Activated T-helper 17 cell treated with anti-CD3 and anti-CD28 coated beads, Interleukin-2, amount 50 U/mL, for 72 hours (primary cell): ENCODE data around the gene MRGPRG. TPM values are rescaled to one million over a fixed set of nuclear protein-coding genes. Genes with fewer than 3 reads are reported as not detected.

Experiments
- ATAC-seq: fragments of 150-1000 bp; cut with Tn5 transposase; replicated peaks from 2 replicates; pipeline ENCODE4 v1.10.0; 2021; ENCODE audit warnings: mild to moderate bottlenecking, moderate library complexity
- H3K27ac Mint-ChIP-seq: one replicate; pipeline ENCODE4 v1.8.0; 2022; ENCODE audit warnings: mixed read lengths
- H3K27me3 Mint-ChIP-seq: one replicate; pipeline ENCODE4 v1.8.0; 2022; ENCODE audit warnings: mixed read lengths
- H3K36me3 Mint-ChIP-seq: one replicate; pipeline ENCODE4 v1.8.0; 2022; ENCODE audit warnings: low read depth, mild to moderate bottlenecking, mixed read lengths
- H3K4me1 Mint-ChIP-seq: one replicate; pipeline ENCODE4 v1.8.0; 2022; ENCODE audit warnings: mixed read lengths
- H3K4me3 Mint-ChIP-seq: one replicate; pipeline ENCODE4 v1.8.0; 2022; ENCODE audit warnings: mild to moderate bottlenecking, mixed read lengths
- H3K9me3 Mint-ChIP-seq: one replicate; pipeline ENCODE4 v1.8.0; 2022; ENCODE audit warnings: mixed read lengths
- total RNA-seq, 2 donors: library from RNA; stranded (reverse); gene quantifications; one replicate each; pipeline ENCODE4 v1.2.3, GENCODE V29; 2022

Gene MRGPRG
- total RNA-seq, 2 donors from 2014 or later = not detected

DNA sequence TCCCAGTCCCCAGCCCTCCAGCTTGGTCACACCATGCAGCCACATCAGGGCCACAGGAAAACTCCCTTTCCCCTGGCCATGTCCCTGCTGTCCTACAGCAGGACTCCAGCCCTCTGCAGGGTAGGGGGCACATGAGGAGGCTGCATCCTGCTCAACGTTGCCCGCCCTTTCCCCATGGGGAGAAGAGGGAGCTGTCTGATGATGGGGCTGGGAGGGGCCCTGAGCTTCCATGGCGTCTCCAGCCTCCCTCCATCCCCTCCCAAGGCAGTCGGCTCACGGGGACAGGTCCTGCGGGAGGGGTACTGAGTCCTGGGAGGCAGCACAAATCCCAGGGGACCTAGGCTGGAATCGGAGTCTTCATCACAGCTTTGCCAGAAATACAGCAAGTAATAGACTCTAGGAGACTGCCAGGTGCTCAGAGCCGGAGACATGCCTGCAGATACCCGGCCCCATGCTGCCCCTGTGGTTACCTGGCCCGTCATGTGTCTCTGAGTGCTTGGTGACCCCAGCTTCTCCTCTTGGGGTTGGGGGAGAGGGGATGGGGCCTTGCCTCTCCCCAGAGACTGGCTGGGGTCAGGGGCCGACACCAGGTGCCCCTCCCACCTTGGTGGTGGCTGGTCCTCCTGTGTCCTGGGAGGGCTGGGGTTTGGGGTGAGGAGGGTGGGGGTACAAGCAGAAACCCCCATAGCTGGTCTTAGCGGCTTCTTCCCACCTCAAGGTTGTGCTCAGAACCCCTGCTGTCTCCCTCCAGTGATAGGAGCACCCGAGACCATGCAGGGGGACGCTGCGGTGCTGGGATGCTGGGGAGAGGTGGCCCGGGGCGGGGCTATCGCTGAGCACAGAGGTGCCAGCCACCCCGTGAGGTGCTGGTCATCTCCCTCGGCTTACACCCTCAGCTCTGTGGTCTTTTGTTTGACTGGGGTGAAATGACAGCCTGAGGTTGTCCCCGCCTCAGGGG lies 11.3 kb upstream of the MRGPRG start:
- no peaks in the 10 kb centered on the region for H3K36me3 Mint-ChIP-seq
- no peaks in the 10 kb centered on the region for H3K9me3 Mint-ChIP-seq
- H3K4me3 Mint-ChIP-seq = no peak overlapping the region
- H3K27me3 Mint-ChIP-seq = peaks cover 3% of the 10 kb centered on the region
- no peak overlapping the region for H3K27ac Mint-ChIP-seq
- H3K4me1 Mint-ChIP-seq = no peaks in the 10 kb centered on the region
- ATAC-seq = no peak

DNA sequence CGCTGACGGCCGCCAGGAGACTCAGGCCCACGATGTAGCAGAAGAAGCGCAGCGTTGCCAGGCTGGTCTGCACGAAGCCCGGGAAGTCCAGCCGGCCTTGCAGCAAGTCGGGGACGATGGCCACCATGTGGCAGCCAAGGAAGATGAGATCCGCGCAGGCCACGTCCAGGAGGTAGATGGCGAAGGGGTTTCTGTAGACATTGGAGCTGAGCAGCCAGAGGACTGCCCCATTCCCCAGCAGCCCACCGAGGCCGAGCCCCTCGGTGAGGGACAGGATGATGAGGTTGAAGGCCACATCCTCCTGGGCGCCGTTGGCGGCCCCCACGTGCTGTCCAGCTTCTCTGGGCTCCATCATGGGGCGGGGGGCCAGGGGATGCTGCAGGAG lies 9.8 kb upstream of the MRGPRG start:
- H3K4me1 Mint-ChIP-seq = no peaks in the 10 kb centered on the region
- peaks cover 13% of the 10 kb centered on the region for H3K27me3 Mint-ChIP-seq
- H3K36me3 Mint-ChIP-seq = no peaks in the 10 kb centered on the region
- ATAC-seq = no peak
- no peak overlapping the region for H3K27ac Mint-ChIP-seq
- H3K9me3 Mint-ChIP-seq = no peaks in the 10 kb centered on the region
- H3K4me3 Mint-ChIP-seq = no peak overlapping the region

DNA sequence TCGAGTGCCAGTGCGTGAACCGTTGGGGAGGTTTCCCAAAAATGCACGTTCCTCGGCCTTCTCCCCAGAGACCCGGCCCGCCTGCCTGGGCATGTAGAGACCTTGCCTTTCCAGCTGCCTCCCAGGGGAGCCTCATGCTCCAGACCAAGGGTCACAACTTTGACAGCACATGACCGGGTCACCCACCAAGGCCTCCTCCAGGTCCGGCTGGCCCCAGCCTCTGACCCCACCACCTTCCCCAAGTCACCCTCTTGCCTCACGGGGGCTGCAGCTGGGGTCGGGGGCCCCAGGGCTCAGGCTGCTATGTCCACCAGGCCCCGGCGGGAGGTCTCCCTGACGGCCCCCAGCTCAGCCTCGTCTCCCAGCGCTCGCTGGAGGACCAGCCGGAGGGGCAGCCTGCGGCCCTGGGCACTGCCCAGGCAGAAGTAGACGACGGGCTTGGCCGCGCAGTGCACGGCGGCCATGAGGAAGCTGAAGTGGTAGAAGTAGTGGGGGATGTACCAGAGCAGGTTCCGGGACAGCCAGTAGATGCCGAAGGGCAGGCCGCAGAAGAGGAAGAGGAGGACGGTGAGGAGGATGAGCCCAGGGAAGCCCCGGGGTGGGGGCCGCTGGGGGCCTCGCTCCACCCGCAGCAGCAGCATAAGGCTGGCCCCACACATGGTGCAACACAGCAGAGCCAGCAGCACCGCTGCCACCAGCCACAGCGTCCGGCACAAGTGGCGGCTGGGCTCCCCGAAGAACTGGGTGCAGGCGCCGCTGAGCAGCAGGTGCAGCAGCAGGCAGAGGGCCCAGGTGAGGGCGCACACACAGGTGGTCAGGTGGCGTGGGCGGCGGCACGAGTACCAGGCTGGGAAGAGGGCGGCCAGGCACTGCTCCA lies 9.2 kb upstream of the MRGPRG start:
- Mint-ChIP-seq H3K4me3 (no peak overlapping the region), H3K27ac (no peak overlapping the region), H3K4me1 (no peaks in the 10 kb centered on the region), H3K9me3 (no peaks in the 10 kb centered on the region), H3K36me3 (no peaks in the 10 kb centered on the region), H3K27me3 (peaks cover 13% of the 10 kb centered on the region)
- ATAC-seq = no peak

GRCh38 chr11:3226846-3227567 lies 8.4 kb upstream of the MRGPRG start:
- H3K36me3 Mint-ChIP-seq = no peaks in the 10 kb centered on the region
- H3K27ac Mint-ChIP-seq = no peak overlapping the region
- H3K4me1 Mint-ChIP-seq = no peaks in the 10 kb centered on the region
- no peak for ATAC-seq
- peaks cover 17% of the 10 kb centered on the region for H3K27me3 Mint-ChIP-seq
- H3K9me3 Mint-ChIP-seq = no peaks in the 10 kb centered on the region
- H3K4me3 Mint-ChIP-seq = no peak overlapping the region

DNA sequence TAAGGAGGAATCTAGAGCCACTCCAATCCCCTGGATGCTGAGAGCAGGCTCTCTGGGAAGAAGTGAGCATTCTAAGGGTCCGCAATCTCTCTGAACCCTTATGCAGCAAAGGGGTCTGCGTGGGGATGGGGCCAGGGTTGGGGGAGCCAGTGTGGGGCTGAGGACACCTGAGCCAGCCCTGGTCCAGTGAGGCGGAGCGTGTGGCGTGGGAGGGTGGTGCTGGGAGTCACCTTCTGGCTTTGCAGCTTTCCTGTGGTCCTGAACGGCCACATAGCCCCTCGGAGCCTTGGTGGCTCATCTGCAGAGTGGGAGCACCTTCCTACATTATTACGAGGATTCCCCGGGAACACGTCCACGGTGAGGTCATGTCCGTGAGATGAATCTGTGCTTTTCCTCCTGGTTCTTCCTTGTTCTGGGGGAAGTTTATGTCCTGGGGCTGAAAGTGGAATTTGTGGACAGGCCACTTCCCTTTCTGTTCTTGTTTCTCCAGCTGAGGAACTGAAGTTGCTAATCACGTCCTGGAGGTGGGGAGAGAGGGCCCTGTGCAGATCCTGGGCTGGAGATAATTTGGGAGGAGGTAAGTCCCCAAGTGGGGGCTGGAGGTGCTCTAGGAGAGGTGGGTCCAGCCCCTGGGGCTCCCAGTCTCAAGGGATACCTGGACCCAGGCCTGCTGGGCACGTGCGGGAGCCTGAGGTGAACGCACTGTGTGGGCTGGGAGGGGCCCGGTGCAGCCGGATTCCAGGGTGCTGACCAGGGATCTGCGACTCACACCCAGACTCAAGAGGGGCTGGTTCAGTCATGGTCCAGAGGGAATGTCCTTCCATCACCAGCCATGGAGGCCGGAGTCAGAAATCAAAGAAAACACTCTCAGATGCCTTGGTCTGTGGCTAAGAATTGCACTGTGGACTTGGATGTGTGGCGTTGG lies 7.5 kb upstream of the MRGPRG start:
- no peaks in the 10 kb centered on the region for H3K9me3 Mint-ChIP-seq
- no peak overlapping the region for H3K27ac Mint-ChIP-seq
- no peak overlapping the region for H3K4me3 Mint-ChIP-seq
- H3K4me1 Mint-ChIP-seq = no peaks in the 10 kb centered on the region
- ATAC-seq = no peak
- H3K36me3 Mint-ChIP-seq = no peaks in the 10 kb centered on the region
- peaks cover 17% of the 10 kb centered on the region for H3K27me3 Mint-ChIP-seq

GRCh38 chr11:3225159-3225758 lies 6.6 kb upstream of the MRGPRG start:
- no peak for ATAC-seq
- H3K4me3 Mint-ChIP-seq = no peak overlapping the region
- peaks cover 17% of the 10 kb centered on the region for H3K27me3 Mint-ChIP-seq
- H3K9me3 Mint-ChIP-seq = no peaks in the 10 kb centered on the region
- H3K36me3 Mint-ChIP-seq = no peaks in the 10 kb centered on the region
- H3K4me1 Mint-ChIP-seq = no peaks in the 10 kb centered on the region
- no peak overlapping the region for H3K27ac Mint-ChIP-seq

DNA sequence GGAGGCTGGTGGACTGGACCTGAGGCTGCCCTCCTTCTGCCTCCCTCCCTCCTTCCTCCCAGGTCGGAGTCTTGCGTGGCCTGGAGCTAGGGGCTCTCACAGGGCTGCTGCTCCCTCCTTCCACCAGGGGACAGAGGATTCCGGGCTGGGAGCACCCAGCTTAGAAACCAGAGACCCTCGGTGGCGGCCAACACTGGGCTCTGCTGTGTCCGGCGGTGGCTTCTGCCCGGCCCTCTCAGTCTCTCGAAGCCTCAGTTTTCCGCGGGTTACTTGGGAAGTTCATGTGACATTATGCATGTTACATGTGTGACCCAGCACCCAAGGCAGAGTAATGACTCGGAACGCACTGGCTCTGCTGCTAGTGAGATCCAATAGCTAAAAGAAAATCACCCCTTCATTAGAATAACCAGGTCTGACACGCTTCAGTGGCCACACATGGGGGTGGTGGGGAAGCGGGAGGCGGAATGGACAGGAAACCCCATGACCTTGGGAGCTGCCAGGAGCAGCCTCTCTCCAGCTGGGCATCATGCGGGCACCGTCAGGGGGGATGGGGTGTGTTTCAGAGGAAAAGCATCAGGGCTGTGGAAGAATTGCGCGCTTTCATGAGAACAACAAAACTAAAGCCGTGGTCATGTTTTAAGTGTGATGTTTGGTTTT lies 5.9 kb upstream of the MRGPRG start:
- ATAC-seq = no peak
- no peaks in the 10 kb centered on the region for H3K36me3 Mint-ChIP-seq
- H3K27ac Mint-ChIP-seq = no peak overlapping the region
- H3K27me3 Mint-ChIP-seq = peaks cover 20% of the 10 kb centered on the region
- H3K4me1 Mint-ChIP-seq = no peaks in the 10 kb centered on the region
- H3K4me3 Mint-ChIP-seq = no peak overlapping the region
- H3K9me3 Mint-ChIP-seq = no peaks in the 10 kb centered on the region

DNA sequence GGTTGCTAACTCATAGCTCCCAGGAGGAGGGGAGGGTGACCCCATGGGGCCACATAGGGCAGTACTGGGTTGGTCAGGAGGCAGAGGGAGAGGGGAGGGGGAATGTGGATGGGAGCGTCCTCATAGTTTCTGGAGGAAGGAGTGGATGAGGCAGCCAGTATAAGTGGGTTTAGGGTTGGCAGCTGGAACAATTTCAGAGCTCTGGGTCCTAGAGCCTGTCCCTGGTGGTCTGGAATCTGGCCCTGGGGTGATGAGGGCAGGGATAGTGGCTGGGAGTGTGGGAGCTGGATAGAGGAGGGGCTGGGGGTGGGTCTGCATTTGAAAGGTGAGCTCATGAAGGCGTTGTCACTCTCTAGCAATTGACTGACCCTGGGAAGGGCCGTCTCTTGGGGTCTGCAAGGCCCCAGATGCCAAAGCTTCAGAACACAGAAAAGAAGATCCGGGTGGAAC lies 5.3 kb upstream of the MRGPRG start:
- Mint-ChIP-seq H3K9me3 (no peaks in the 10 kb centered on the region), H3K4me1 (no peaks in the 10 kb centered on the region), H3K36me3 (no peaks in the 10 kb centered on the region), H3K27me3 (peaks cover 22% of the 10 kb centered on the region), H3K4me3 (no peak overlapping the region), H3K27ac (no peak overlapping the region)
- no peak for ATAC-seq

GRCh38 chr11:3222941-3223915 lies 4.6 kb upstream of the MRGPRG start:
- no peaks in the 10 kb centered on the region for H3K9me3 Mint-ChIP-seq

GRCh38 chr11:3222003-3222855 lies 3.6 kb upstream of the MRGPRG start:
- H3K27ac Mint-ChIP-seq = no peak overlapping the region
- ATAC-seq = no peak

More at GRCh38 chr11:3222941-3223915, 4.6 kb upstream of the MRGPRG start:
- H3K4me3 Mint-ChIP-seq = no peak overlapping the region
- no peak overlapping the region for H3K27ac Mint-ChIP-seq
- H3K4me1 Mint-ChIP-seq = no peaks in the 10 kb centered on the region
- ATAC-seq = no peak
- no peaks in the 10 kb centered on the region for H3K36me3 Mint-ChIP-seq
- H3K27me3 Mint-ChIP-seq = peaks cover 22% of the 10 kb centered on the region

DNA sequence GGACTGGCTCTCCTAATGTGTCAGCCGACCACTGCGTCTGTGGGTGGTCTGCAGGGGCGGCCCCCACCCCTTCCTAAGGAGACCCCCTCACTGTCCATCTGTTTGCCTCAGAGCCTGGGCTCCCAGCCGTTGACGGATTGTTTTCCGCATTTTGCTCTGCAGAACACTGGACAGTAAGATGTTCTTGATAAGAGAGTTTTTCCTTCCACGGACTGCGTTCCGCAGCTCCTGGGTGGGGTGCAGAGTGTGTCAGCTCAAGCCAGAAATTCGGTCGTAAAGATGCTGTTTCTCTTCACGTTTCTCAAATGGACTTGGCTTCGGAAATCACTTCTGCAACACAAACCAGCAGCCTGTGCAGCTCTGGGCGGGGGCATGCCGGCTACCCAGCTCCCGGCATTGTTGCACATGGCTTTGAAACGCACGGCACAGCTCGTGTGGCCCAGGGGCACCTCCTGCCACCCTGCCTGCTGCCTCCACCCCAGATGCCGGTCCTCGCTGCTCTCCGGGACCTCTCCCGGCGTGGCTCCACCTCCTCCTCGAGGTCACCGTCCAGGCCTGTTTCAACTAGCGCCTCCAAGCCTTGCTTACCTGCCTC lies 2.9 kb upstream of the MRGPRG start:
- Mint-ChIP-seq H3K27me3 (peaks cover 24% of the 10 kb centered on the region), H3K4me1 (no peaks in the 10 kb centered on the region), H3K4me3 (no peak overlapping the region), H3K27ac (no peak overlapping the region), H3K9me3 (no peaks in the 10 kb centered on the region), H3K36me3 (no peaks in the 10 kb centered on the region)
- ATAC-seq = no peak

More at GRCh38 chr11:3222003-3222855, 3.6 kb upstream of the MRGPRG start:
- H3K9me3 Mint-ChIP-seq = no peaks in the 10 kb centered on the region
- no peak overlapping the region for H3K4me3 Mint-ChIP-seq
- H3K27me3 Mint-ChIP-seq = peaks cover 21% of the 10 kb centered on the region
- no peaks in the 10 kb centered on the region for H3K4me1 Mint-ChIP-seq
- H3K36me3 Mint-ChIP-seq = no peaks in the 10 kb centered on the region
